Right atrium auricular region (tissue), 2 donors: ENCODE data around the gene RBM45. TPM values are rescaled to one million over a fixed set of nuclear protein-coding genes. Genes with fewer than 3 reads are reported as not detected.
A peak's percentile ranks its signal among the peaks of the same experiment; 100 is the strongest.

Source experiments
- DNase-seq: peaks from one replicate; pipeline ENCODE4 v3.0.0-alpha.2; 2019; ENCODE audit warnings: low spot score
- H3K27ac ChIP-seq, 2 donors: fragments of 200-600 bp; sonication (generic); 1 replicate in 1 of 2; 2 replicates in 1 of 2; pipeline ENCODE4 v1.5.1; 2016 to 2019
- H3K27me3 ChIP-seq, 2 donors: fragments of 200-600 bp; sonication (generic); one replicate each; pipeline versions ENCODE4 v1.5.1 to v1.6.0; 2017 to 2019
- H3K36me3 ChIP-seq: fragments of 200-600 bp; sonication (generic); one replicate; pipeline ENCODE4 v1.5.1; 2016
- H3K4me1 ChIP-seq, 2 donors: fragments of 200-600 bp; sonication (generic); one replicate each; pipeline versions ENCODE4 v1.5.1 to v1.6.0; 2017 to 2019
- H3K4me3 ChIP-seq, 2 donors: fragments of 200-600 bp; sonication (generic); 1 replicate in 1 of 2; 2 replicates in 1 of 2; pipeline ENCODE4 v1.5.1; 2017 to 2019; ENCODE audit warnings: mild to moderate bottlenecking in 1 of 2, moderate library complexity in 1 of 2
- H3K9me3 ChIP-seq, 2 donors: fragments of 200-600 bp; sonication (generic); one replicate each; pipeline ENCODE4 v1.5.1; 2019
- CTCF ChIP-seq, 2 donors: fragments of 200-600 bp; sonication (generic); IDR thresholded peaks; one replicate each; pipeline ENCODE4 v1.5.1; 2019; ENCODE audit warnings: antibody characterized with exemption in 2 of 2
- total RNA-seq, 2 donors: library from RNA; depleted of rRNA; stranded (reverse); fragments of >200 nt; gene quantifications; one replicate each; pipeline ENCODE4 v1.1.0, GENCODE V29; 2016

Gene RBM45
- total RNA-seq, 2 donors from 2014 or later: 4.1 to 8.5 TPM

GRCh38 chr2:178101321-178102079 is 10.7 kb upstream of the RBM45 start:
- no peak for TF ChIP-seq CTCF (IDR thresholded peaks at IDR 0.05)
- Histone ChIP-seq H3K36me3 (no peaks in the 10 kb centered on the region), H3K4me3 (no peak overlapping the region), H3K4me1 (no peaks in the 10 kb centered on the region), H3K27me3 (no peaks in the 10 kb centered on the region), H3K27ac (no peak overlapping the region), H3K9me3 (no peaks in the 10 kb centered on the region)
- DNase-seq: no peak

- Histone ChIP-seq H3K27me3 (no peaks in the 10 kb centered on the region), H3K36me3 (no peaks in the 10 kb centered on the region), H3K27ac (no peak overlapping the region), H3K4me1 (no peaks in the 10 kb centered on the region), H3K4me3 (no peak overlapping the region), H3K9me3 (no peaks in the 10 kb centered on the region)
- no peak for DNase-seq
- TF ChIP-seq CTCF (IDR thresholded peaks at IDR 0.05): no peak
These were observed 6.7 kb upstream of the RBM45 start for GRCh38 chr2:178105566-178105965.

- no peak for DNase-seq
- Histone ChIP-seq H3K4me1 (no peaks in the 10 kb centered on the region), H3K9me3 (no peaks in the 10 kb centered on the region), H3K4me3 (no peak overlapping the region), H3K27ac (no peak overlapping the region), H3K36me3 (no peaks in the 10 kb centered on the region), H3K27me3 (no peaks in the 10 kb centered on the region)
- no peak for TF ChIP-seq CTCF (IDR thresholded peaks at IDR 0.05)
These were observed 6.2 kb upstream of the RBM45 start for GRCh38 chr2:178106053-178106452.

- H3K4me3 ChIP-seq: no peak overlapping the region
- DNase-seq: no peak
These were observed 4.1 kb upstream of the RBM45 start for GRCh38 chr2:178108176-178108575.

GRCh38 chr2:178109813-178110212 is 2.4 kb upstream of the RBM45 start:
- peaks cover 0 to 19% of the 10 kb centered on the region in 2 donors for H3K4me1 ChIP-seq
- no peak for DNase-seq
- TF ChIP-seq CTCF (IDR thresholded peaks at IDR 0.05): peak; percentile 38 to 67
- H3K27ac ChIP-seq: no peak overlapping the region
- H3K27me3 ChIP-seq: no peaks in the 10 kb centered on the region
- H3K36me3 ChIP-seq: no peaks in the 10 kb centered on the region
- H3K4me3 ChIP-seq: no peak overlapping the region
- H3K9me3 ChIP-seq: no peaks in the 10 kb centered on the region

More at GRCh38 chr2:178108176-178108575, 4.1 kb upstream of the RBM45 start:
- H3K27ac ChIP-seq: no peak overlapping the region
- no peaks in the 10 kb centered on the region for H3K27me3 ChIP-seq
- TF ChIP-seq CTCF (IDR thresholded peaks at IDR 0.05): no peak
- peaks cover 0 to 10% of the 10 kb centered on the region in 2 donors for H3K4me1 ChIP-seq
- H3K36me3 ChIP-seq: no peaks in the 10 kb centered on the region
- no peaks in the 10 kb centered on the region for H3K9me3 ChIP-seq

GRCh38 chr2:178110681-178111080 is 1.6 kb upstream of the RBM45 start:
- no peak for DNase-seq
- Histone ChIP-seq H3K36me3 (no peaks in the 10 kb centered on the region), H3K27ac (no peak overlapping the region), H3K4me3 (no peak overlapping the region), H3K9me3 (no peaks in the 10 kb centered on the region), H3K4me1 (peaks cover 0 to 19% of the 10 kb centered on the region in 2 donors), H3K27me3 (no peaks in the 10 kb centered on the region)
- no peak for TF ChIP-seq CTCF (IDR thresholded peaks at IDR 0.05)
